NCI-H128 (cell line): ENCODE measurements around the gene OAS2.

Experiments used
- DNase-seq: peaks from one replicate; lab custom pipeline; 2025; ENCODE audit not compliant: unreplicated experiment; lab: John Stamatoyannopoulos, UW

The OAS2 gene, protein sequence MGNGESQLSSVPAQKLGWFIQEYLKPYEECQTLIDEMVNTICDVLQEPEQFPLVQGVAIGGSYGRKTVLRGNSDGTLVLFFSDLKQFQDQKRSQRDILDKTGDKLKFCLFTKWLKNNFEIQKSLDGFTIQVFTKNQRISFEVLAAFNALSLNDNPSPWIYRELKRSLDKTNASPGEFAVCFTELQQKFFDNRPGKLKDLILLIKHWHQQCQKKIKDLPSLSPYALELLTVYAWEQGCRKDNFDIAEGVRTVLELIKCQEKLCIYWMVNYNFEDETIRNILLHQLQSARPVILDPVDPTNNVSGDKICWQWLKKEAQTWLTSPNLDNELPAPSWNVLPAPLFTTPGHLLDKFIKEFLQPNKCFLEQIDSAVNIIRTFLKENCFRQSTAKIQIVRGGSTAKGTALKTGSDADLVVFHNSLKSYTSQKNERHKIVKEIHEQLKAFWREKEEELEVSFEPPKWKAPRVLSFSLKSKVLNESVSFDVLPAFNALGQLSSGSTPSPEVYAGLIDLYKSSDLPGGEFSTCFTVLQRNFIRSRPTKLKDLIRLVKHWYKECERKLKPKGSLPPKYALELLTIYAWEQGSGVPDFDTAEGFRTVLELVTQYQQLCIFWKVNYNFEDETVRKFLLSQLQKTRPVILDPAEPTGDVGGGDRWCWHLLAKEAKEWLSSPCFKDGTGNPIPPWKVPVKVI

DNA sequence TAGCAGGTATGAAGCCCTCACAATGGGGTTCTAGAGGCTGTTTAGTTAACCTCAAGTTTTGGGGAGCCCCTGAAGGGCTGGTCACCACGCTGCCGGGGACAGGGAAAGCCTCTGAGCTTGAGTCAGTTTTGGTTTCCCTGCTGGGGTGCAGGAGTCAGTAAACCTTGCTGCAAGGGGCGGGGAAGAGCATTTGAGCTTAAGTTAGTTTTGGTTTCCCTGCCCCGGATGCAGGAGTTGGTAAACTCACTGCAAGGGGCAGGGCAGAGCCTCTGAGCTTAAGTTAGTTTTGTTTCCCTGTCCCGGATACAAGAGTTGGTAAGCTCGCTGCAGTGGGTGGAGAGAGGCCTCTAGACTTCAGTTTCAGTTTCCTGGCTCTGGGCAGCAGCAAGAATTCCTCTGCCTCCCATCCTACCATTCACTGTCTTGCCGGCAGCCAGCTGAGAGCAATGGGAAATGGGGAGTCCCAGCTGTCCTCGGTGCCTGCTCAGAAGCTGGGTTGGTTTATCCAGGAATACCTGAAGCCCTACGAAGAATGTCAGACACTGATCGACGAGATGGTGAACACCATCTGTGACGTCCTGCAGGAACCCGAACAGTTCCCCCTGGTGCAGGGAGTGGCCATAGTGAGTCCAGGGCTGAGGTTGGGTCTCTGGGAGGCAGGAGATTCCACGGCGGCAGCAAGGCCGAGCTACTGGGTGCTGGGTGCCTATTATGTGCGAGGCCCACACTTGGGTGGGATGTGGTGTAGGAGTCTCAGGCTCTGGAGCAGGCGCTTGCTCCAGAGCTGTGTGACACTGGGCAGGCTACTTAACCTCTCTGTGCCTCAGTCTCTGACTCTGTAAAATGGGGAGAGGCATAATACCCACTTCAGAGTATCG, at the start of gene OAS2:
OAS2 (plus strand) TSS at position 357 of the 878 bp plus-strand sequence; CDS start at position 447, 90 bp downstream.
- DNase-seq, result no peak

GRCh38 chr12:112928978-112929377, 49.3 kb upstream of the OAS2 start:
- no peak for DNase-seq

DNA sequence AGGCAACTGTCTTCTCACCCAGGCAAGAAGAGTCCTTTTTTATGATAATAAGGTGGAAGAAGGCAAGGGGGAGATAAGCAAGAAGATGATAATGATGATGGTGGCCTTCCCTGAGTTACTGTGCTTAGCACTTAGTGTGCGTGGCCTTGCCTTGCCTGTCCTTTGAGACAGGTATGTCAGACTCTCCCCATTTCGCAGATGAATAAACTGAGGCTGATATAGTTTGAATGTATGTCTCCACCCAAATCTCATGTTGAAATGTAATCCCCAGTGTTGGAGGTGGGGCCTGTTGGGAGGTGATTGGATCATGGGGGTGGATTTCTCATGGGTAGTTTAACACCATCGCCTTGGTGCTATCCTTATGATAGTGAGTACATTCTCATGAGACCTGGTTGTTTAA, 48.6 kb upstream of the OAS2 start:
- DNase-seq, result no peak

DNA sequence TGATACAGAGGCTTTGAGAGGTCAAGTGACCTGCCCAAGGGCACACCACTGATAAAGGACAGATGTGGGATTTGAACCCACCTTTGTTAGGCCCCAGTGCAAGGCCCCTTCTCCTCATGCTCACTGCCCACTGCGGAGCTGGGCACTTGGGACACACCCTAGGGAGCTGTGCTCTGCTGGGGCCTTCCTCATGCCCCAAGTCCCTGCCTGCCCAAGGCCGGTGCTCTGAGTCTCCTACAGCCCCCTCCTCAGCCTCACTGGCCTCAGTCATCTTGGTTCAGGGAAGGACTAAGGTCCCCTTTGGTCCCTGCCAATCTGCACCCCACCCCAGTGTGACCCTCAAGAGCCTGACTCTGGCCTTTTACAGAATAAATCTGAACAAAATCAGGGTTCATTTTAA, 48.0 kb upstream of the OAS2 start:
- DNase-seq, result no peak

DNA sequence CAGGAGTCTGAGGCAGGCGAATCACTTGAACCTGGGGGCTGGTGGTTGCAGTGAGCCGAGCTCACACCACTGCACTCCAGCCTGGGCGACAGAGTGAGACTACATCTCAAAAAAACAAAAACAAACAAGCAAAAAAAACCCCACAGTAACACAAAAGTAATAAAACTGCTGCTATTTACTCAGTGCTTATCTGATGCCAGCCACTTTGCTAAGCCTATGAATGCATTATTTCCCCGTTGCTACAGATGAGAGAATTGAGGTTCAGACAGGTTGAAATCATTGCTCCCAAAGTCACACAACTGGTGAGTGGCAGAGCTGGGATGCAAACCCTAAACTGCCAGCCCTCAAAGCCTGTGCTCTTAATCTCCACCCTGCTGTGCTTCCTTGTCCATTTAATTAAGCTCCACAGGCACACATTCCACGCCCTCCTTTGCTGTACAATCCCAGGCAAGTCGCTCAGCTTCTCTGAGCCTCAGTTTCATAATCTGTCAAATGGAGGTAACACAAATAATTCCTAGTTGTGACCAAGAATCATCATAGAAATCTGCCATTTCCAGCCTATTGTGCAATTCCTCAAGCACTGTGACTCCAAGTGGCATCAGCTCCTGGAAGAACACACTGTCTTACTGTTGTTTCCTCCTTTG, 45.7 kb upstream of the OAS2 start:
- no peak for DNase-seq

DNA sequence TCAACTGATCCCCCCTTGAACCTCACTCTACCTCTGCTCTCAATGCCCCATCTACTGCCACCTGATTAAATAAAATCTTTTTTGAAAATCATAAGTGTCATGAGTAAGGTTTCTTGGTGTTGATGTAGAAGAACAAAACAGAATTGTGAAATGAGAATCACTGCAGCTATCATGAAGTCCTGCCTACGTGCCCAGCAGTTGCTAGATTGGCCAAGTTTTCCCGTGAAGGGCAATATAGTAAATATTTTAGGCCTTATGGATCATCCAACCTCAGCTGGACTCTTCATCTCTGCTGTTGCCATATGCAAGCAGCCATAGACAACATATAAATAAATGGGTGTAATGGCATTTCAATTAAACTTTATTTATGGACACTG, 45.2 kb upstream of the OAS2 start:
- DNase-seq, result no peak

- DNase-seq, result no peak
Observed at GRCh38 chr12:112936264-112936663, 42.1 kb upstream of the OAS2 start.

DNA sequence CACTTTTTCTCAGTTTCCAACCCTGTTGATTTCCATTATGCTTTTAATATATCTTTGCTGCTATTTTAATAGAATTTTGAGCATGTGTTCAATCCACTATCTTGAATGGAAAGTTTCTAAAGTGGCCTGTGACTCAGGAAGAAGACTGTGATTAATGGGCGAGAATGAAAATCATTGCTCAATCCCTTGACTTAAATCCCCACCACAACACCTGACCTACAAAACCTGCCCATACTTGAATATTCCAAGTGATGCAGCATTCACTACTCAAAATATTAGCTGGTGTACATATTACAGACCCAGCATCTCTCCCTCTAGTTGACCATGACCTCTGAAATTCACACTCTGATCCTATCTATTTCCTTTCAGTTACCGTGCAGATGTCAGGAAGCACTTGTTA, 41.4 kb upstream of the OAS2 start:
- DNase-seq, result no peak

- no peak for DNase-seq
Observed at GRCh38 chr12:112937741-112938719, 40.3 kb upstream of the OAS2 start, which contains the start of gene OAS3. Gene OAS3, plus strand, starts transcription at chr12:112938474. Its CDS starts 57 bp downstream, at chr12:112938531.

GRCh38 chr12:112938751-112939150, 39.6 kb upstream of the OAS2 start:
- no peak for DNase-seq

GRCh38 chr12:112939761-112940381, 38.4 kb upstream of the OAS2 start:
- DNase-seq, result no peak

DNA sequence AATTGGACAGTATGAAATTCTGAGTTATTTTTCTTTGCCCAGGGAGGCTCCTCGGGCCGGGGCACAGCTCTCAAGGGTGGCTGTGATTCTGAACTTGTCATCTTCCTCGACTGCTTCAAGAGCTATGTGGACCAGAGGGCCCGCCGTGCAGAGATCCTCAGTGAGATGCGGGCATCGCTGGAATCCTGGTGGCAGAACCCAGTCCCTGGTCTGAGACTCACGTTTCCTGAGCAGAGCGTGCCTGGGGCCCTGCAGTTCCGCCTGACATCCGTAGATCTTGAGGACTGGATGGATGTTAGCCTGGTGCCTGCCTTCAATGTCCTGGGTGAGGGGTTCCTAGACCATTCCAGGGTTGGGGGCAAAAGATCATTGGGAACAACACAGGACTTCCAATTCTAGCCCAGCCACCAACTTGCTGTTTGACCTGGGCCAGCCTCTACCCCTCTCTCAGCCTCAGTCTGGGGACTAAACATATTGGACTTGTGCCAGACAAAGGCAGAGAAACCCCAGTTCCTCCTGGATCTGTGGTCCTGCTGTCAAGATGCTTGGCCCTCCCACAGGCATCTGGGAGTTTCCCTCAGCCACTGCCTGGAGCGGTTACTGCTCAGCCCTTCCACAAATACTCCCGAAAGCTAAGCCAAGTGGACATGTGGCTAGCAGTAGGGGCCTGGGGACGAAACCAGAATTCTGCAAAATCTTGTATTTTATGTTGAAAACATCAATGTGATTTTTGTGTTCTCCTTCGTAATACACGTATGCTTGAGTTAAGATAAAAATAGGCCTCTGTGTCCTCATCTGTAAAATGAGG, 36.6 kb upstream of the OAS2 start:
- DNase-seq, result no peak

GRCh38 chr12:112942572-112942971, 35.7 kb upstream of the OAS2 start:
- DNase-seq, result no peak

GRCh38 chr12:112944024-112944690, 34.2 kb upstream of the OAS2 start:
- DNase-seq, result no peak

- no peak for DNase-seq
Observed at GRCh38 chr12:112945515-112945914, 32.8 kb upstream of the OAS2 start.

GRCh38 chr12:112946236-112947000, 31.9 kb upstream of the OAS2 start:
- DNase-seq, result no peak

DNA sequence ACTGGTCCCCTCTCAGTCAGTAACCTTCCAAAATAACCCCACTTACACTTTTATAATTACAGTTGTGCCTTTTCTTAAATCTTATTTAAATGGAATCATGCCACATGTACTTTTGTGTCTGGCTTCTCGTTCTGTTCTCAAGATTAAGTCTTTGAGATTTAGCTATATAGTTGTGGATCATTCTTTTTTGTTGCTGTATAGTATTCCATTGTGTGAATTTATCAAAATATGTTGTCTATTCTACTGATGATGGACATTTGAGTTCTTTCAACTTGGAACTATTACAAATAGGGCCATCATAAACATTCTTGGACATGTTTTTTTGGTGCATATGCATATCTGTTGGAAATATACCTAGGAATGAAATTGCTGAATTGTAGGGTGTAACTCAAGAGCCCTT, 31.0 kb upstream of the OAS2 start:
- DNase-seq, result no peak
